ENCODE results near the gene KRTAP9-6.

- TF ChIP-seq HIC2 (CRISPR knock-in tag; IDR thresholded peaks at IDR 0.05; ENCODE audit: low read depth) (no peak), CEBPZ (IDR thresholded peaks at IDR 0.05; ENCODE audit: low read length) (no peak), ELK4 (CRISPR knock-in tag; IDR thresholded peaks at IDR 0.05; ENCODE audit: borderline replicate concordance) (no peak), EZH2 (conservative IDR thresholded peaks at IDR 0.05; ENCODE audit: low read depth, low read length) (no peak), NR2C2 (CRISPR knock-in tag; IDR thresholded peaks at IDR 0.05; ENCODE audit: borderline replicate concordance) (no peak), PRPF4 (IDR thresholded peaks at IDR 0.05; ENCODE audit: low read depth, low read length, poor library complexity, severe bottlenecking) (no peak)
Measured at GRCh38 chr17:41304091-41304490, 38.9 kb downstream of the KRTAP9-6 start.
